HCT116 (cell line): ENCODE measurements around the gene ENSA. TPM values are rescaled to one million over a fixed set of nuclear protein-coding genes. Genes with fewer than 3 reads are reported as not detected.
"Not testable (repeated sequence)": the region's sequence is repeated elsewhere in the genome, so short reads cannot be mapped to it uniquely, and the experiment has no call there.

ENCODE experiments used
- ATAC-seq: fragments of 200-7000 bp; cut with Tn5 transposase; 2 replicates; pipeline ENCODE4 v1.9.1; 2020; ENCODE audit warnings: mild to moderate bottlenecking, moderate library complexity
- BruUV-seq: library from RNA; stranded (reverse); fragments of 400-500 nt; replicated peaks from 2 replicates; lab custom pipeline; 2021; lab: Mats Ljungman, UMichigan
- CTCF ChIA-PET: fragments of 300-600 bp; sonication (Branson Sonifier 250); formaldehyde crosslinking; loops from one replicate; lab custom pipeline; 2021; ENCODE audit warnings: antibody characterized with exemption; lab: Charles Lee
- POLR2A ChIA-PET: fragments of 300-600, 350-600 bp; sonication (Branson Sonifier 250); formaldehyde crosslinking; loops from one replicate; lab custom pipeline; 2021; ENCODE audit warnings: antibody characterized with exemption; lab: Charles Lee
- RAD21 ChIA-PET, 2 experiments: fragments of 300-600 bp; sonication (Branson Sonifier 250); formaldehyde crosslinking; loops; one replicate each; lab custom pipeline; 2023; ENCODE audit warnings: low total read pairs in 2 of 2; ENCODE audit not compliant: uncharacterized antibody in 2 of 2, unreplicated experiment in 2 of 2, low non-redundant PET in 1 of 2; lab: Charles Lee
- DNase-seq: peaks from one replicate; pipeline ENCODE4 v3.0.0-alpha.2; 2010; ENCODE audit warnings: low read depth, low spot score
- H2AFZ ChIP-seq: fragments of 200-600 bp; shearing (Covaris generic), sonication (generic); 2 replicates; pipeline ENCODE4 v1.6.1; 2017; ENCODE audit warnings: low read depth, mixed run types, mixed read lengths, antibody characterized with exemption, low read length; ENCODE audit not compliant: poor library complexity, severe bottlenecking
- H3K27ac ChIP-seq: 2 replicates; pipeline ENCODE4 v1.5.1; 2012; ENCODE audit warnings: low read depth, low read length
- H3K27me3 ChIP-seq: fragments of 200-600 bp; sonication (generic); 2 replicates; pipeline ENCODE4 v1.6.1; 2016; ENCODE audit warnings: mixed run types, low read length, mixed read lengths; ENCODE audit not compliant: insufficient read depth
- H3K36me3 ChIP-seq, 2 experiments: fragments of 200-500 bp in 1 of 2; fragments of 200-600 bp in 1 of 2; sonication (Bioruptor generic) in 1 of 2; sonication (generic) in 1 of 2; 2 replicates each; pipeline versions ENCODE4 v1.5.1 to v1.6.1; 2014 to 2016; ENCODE audit warnings: low read length in 2 of 2, inconsistent platforms in 1 of 2, mixed read lengths in 1 of 2, mixed run types in 1 of 2; ENCODE audit not compliant: insufficient read depth in 2 of 2, control insufficient read depth in 1 of 2
- H3K4me1 ChIP-seq, 2 experiments: fragments of 200-600 bp in 1 of 2; sonication (generic) in 1 of 2; 2 replicates each; pipeline versions ENCODE4 v1.5.1 to v1.6.1; 2012 to 2017; ENCODE audit warnings: low read length in 2 of 2, inconsistent platforms in 1 of 2, mild to moderate bottlenecking in 1 of 2, mixed read lengths in 1 of 2, mixed run types in 1 of 2, moderate library complexity in 1 of 2; ENCODE audit not compliant: insufficient read depth in 2 of 2, control insufficient read depth in 1 of 2
- H3K4me2 ChIP-seq: fragments of 200-600 bp; sonication (generic); 2 replicates; pipeline ENCODE4 v1.6.1; 2017; ENCODE audit warnings: mixed run types, low read length, mixed read lengths
- H3K4me3 ChIP-seq, 2 experiments: fragments of 200-600 bp in 1 of 2; sonication (generic) in 1 of 2; replicated peaks in 1 of 2; 2 replicates each; pipeline ENCODE4 v1.5.1; 2011 to 2016; ENCODE audit warnings: low read length in 2 of 2, control low read depth in 1 of 2, low read depth in 1 of 2, mild to moderate bottlenecking in 1 of 2, mixed read lengths in 1 of 2, mixed run types in 1 of 2
- H3K79me2 ChIP-seq: fragments of 200-600 bp; sonication (generic); 2 replicates; pipeline ENCODE4 v1.6.1; 2017; ENCODE audit warnings: mild to moderate bottlenecking, mixed run types, low read length, moderate library complexity, mixed read lengths; ENCODE audit not compliant: insufficient read depth
- H3K9ac ChIP-seq: fragments of 200-600 bp; sonication (generic); 2 replicates; pipeline ENCODE4 v1.6.1; 2016; ENCODE audit warnings: low read length, mixed read lengths
- H3K9me2 ChIP-seq: fragments of 200-600 bp; sonication (generic), shearing (Covaris generic); 2 replicates; pipeline ENCODE4 v1.6.1; 2017; ENCODE audit warnings: mixed run types, mild to moderate bottlenecking, moderate library complexity; ENCODE audit not compliant: insufficient read depth
- H3K9me3 ChIP-seq, 2 experiments: fragments of 200-500 bp in 1 of 2; fragments of 200-600 bp in 1 of 2; sonication (Bioruptor generic) in 1 of 2; sonication (generic) in 1 of 2; 2 replicates each; pipeline ENCODE4 v1.6.1; 2014 to 2017; ENCODE audit warnings: low read length in 2 of 2, mixed read lengths in 2 of 2, inconsistent platforms in 1 of 2, low read depth in 1 of 2, mild to moderate bottlenecking in 1 of 2, mixed run types in 1 of 2, moderate library complexity in 1 of 2; ENCODE audit not compliant: control insufficient read depth in 1 of 2, insufficient read depth in 1 of 2
- H4K20me1 ChIP-seq: fragments of 200-600 bp; sonication (generic), shearing (Covaris generic); 2 replicates; pipeline ENCODE4 v1.6.1; 2017; ENCODE audit warnings: mixed run types, mild to moderate bottlenecking, moderate library complexity; ENCODE audit not compliant: insufficient read depth
- CBX3 ChIP-seq: IDR thresholded peaks from 2 replicates; pipeline ENCODE4 v1.6.1; 2012; ENCODE audit warnings: low read depth
- EZH2 ChIP-seq: fragments of 200-600 bp; sonication (generic); IDR thresholded peaks from 2 replicates; pipeline ENCODE4 v1.6.1; 2017; ENCODE audit warnings: antibody characterized with exemption, mixed run types
- EZH2phosphoT487 ChIP-seq: fragments of 200-600 bp; IDR thresholded peaks from 2 replicates; pipeline ENCODE4 v1.6.1; 2018; ENCODE audit warnings: antibody characterized with exemption, borderline replicate concordance
- FOSL1 ChIP-seq: IDR thresholded peaks from 2 replicates; pipeline ENCODE4 v1.6.1; 2012; ENCODE audit warnings: low read depth
- SIN3A ChIP-seq: IDR thresholded peaks from 2 replicates; pipeline ENCODE4 v1.6.1; 2012; ENCODE audit warnings: low read depth
- YY1 ChIP-seq: IDR thresholded peaks from 2 replicates; pipeline ENCODE4 v1.6.1; 2011; ENCODE audit warnings: low read length, low read depth, moderate library complexity, mild to moderate bottlenecking; ENCODE audit not compliant: insufficient replicate concordance; ENCODE audit errors: extremely low read depth
- ZFX ChIP-seq: fragments of 450-650 bp; IDR thresholded peaks from 2 replicates; pipeline ENCODE4 v1.6.1; 2017
- intact Hi-C: fragments of 100-400 bp; cut with micrococcal nuclease; formaldehyde crosslinking; loops from 2 replicates; pipeline ENCODE4 v1.10.0; 2022
- total RNA-seq: library from RNA; stranded (reverse); gene quantifications from one replicate; pipeline ENCODE4 v1.2.1, GENCODE V29; 2021; ENCODE audit not compliant: unreplicated experiment
- TF ChIP-seq, protein P1 (sequence below): IDR thresholded peaks from 2 replicates; pipeline ENCODE4 v1.6.1; 2012
- TF ChIP-seq, protein P2 (sequence below): IDR thresholded peaks from 2 replicates; pipeline ENCODE4 v1.6.1; 2011; ENCODE audit warnings: mild to moderate bottlenecking, low read length, moderate library complexity; ENCODE audit not compliant: insufficient replicate concordance; ENCODE audit errors: extremely low read depth

ENSA gene
- total RNA-seq, 1 experiment from 2014 or later = 130 TPM

DNA sequence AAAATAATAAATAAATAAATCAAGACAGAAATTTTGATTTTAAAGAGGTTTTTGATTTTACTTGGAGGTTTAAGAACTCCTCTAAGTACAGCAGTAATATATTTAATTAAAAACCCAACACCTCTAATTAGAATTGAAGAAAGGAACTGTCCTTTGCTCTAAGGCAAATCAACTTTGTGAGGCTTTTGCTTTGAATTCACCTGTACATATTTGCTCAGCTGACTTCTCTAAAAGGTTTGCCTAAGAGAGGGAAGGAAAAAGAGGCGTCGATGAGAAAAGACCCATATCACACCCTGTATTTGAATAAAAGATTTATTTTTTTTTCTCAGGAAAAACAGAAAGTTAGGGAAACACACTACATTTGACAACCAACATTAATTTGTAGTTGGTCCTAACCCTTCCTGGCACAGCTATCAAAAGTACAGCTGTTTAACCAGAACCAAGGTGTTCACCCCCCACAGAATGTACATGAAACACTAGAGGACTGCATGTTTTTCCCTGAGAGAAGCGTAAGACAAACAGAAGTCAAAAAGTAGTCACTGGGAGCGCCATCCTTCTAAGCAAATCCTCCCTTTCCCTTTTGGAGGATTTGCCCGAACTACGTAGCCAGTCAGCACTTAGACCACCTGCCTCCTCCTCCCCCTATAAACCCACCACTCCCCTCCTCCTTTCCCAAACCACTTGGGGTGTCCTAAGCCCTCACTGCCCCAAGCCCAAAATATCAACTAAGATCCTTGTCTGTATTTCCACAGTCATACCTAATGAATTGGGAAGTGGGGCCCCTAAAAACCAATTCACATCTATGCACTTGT lies 54.9 kb downstream of the ENSA start (continued):
- TF ChIP-seq, protein P1, sequence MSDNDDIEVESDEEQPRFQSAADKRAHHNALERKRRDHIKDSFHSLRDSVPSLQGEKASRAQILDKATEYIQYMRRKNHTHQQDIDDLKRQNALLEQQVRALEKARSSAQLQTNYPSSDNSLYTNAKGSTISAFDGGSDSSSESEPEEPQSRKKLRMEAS = no peak
- TF ChIP-seq FOSL1 (no peak), CBX3 (no peak), ZFX (no peak), EZH2phosphoT487 (no peak), EZH2 (no peak), SIN3A (no peak), YY1 (no peak)
- TF ChIP-seq, protein P2, sequence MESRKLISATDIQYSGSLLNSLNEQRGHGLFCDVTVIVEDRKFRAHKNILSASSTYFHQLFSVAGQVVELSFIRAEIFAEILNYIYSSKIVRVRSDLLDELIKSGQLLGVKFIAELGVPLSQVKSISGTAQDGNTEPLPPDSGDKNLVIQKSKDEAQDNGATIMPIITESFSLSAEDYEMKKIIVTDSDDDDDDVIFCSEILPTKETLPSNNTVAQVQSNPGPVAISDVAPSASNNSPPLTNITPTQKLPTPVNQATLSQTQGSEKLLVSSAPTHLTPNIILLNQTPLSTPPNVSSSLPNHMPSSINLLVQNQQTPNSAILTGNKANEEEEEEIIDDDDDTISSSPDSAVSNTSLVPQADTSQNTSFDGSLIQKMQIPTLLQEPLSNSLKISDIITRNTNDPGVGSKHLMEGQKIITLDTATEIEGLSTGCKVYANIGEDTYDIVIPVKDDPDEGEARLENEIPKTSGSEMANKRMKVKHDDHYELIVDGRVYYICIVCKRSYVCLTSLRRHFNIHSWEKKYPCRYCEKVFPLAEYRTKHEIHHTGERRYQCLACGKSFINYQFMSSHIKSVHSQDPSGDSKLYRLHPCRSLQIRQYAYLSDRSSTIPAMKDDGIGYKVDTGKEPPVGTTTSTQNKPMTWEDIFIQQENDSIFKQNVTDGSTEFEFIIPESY = no peak
- TF ChIP-seq, all 23 proteins: peak for 0

DNA sequence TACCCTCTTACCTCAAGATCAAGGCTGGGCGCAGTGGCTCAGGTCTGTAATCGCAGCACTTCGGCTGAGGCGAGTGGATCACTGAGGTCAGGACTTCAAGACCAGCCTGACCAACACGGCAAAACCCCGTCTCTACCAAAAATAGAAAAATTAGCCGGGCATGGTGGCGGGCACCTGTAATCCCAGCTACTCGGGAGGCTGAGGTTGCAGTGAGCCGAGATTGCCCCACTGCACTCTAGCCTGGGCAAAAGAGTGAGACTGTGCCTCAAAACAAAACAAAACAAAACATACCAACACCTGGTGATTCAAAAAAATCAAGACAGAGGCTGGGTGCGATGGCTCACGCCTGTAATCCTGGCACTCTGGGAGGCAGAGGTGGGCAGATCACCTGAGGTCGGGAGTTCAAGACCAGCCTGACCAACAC lies 55.8 kb downstream of the ENSA start:
- Histone ChIP-seq H3K4me1 (peaks cover 50 to 80% of the 10 kb centered on the region in 2 experiments), H4K20me1 (peaks cover 54% of the 10 kb centered on the region), H3K36me3 (peaks cover 38 to 55% of the 10 kb centered on the region in 2 experiments), H3K79me2 (peaks cover 78% of the 10 kb centered on the region)
- RAD21 ChIA-PET, H3K9me2 ChIP-seq, H3K27ac ChIP-seq, intact Hi-C loops, BruUV-seq, H3K9me3 ChIP-seq, H3K4me3 ChIP-seq, H3K9ac ChIP-seq, H3K4me2 ChIP-seq, DNase-seq, H2AFZ ChIP-seq, H3K27me3 ChIP-seq, ATAC-seq: not testable (repeated sequence)
- CTCF ChIA-PET = interaction anchor here (1.2 kb wide), 1 partner anchor 13 kb away, joined by 7 read pairs; no protein-coding TSS in a partner anchor
- POLR2A ChIA-PET = interaction anchor here (4.6 kb wide), 1 partner anchor 12 kb away, joined by 39 read pairs; no protein-coding TSS in a partner anchor
